H9 (cell line): ENCODE results near the gene TEX26. TPM values are rescaled to one million over a fixed set of nuclear protein-coding genes. Genes with fewer than 3 reads are reported as not detected.
A peak's percentile ranks its signal among the peaks of the same experiment; 100 is the strongest.

ENCODE experiments used
- DNase-seq: peaks from one replicate; pipeline ENCODE4 v3.0.0-alpha.2; 2017
- H2AFZ ChIP-seq: one replicate; pipeline ENCODE4 v1.6.1; 2013; ENCODE audit warnings: mild to moderate bottlenecking, low read length, control low read depth, moderate library complexity
- H2AK5ac ChIP-seq: 2 replicates; pipeline ENCODE4 v1.6.1; 2013; ENCODE audit warnings: low read length, control low read depth, mixed read lengths; ENCODE audit not compliant: insufficient read length
- H2BK120ac ChIP-seq: one replicate; pipeline ENCODE4 v1.6.1; 2013; ENCODE audit warnings: low read depth, mild to moderate bottlenecking, low read length, control low read depth, inconsistent platforms; ENCODE audit not compliant: poor library complexity, severe bottlenecking
- H2BK12ac ChIP-seq: 2 replicates; pipeline ENCODE4 v1.6.1; 2013; ENCODE audit warnings: low read length, control low read depth, mixed read lengths, low read depth; ENCODE audit not compliant: insufficient read length
- H2BK15ac ChIP-seq: 2 replicates; pipeline ENCODE4 v1.6.1; 2013; ENCODE audit warnings: low read depth, low read length, control low read depth
- H2BK20ac ChIP-seq: one replicate; pipeline ENCODE4 v1.6.1; 2013; ENCODE audit warnings: low read depth, mild to moderate bottlenecking, low read length, control low read depth, inconsistent platforms; ENCODE audit not compliant: poor library complexity, severe bottlenecking
- H2BK5ac ChIP-seq: 2 replicates; pipeline ENCODE4 v1.6.1; 2013; ENCODE audit warnings: low read length, control low read depth, mixed read lengths; ENCODE audit not compliant: insufficient read length
- H3K14ac ChIP-seq: 2 replicates; pipeline ENCODE4 v1.6.1; 2013; ENCODE audit warnings: low read length, control low read depth; ENCODE audit not compliant: insufficient read depth
- H3K18ac ChIP-seq: 2 replicates; pipeline ENCODE4 v1.6.1; 2013; ENCODE audit warnings: low read depth, mild to moderate bottlenecking, mixed read lengths, low read length, control low read depth; ENCODE audit not compliant: insufficient read length
- H3K23ac ChIP-seq: 2 replicates; pipeline ENCODE4 v1.6.1; 2013; ENCODE audit warnings: low read length, control low read depth, mixed read lengths, low read depth; ENCODE audit not compliant: insufficient read length
- H3K23me2 ChIP-seq: 2 replicates; pipeline ENCODE4 v1.6.1; 2013; ENCODE audit warnings: low read depth, mild to moderate bottlenecking, mixed read lengths, low read length, control low read depth; ENCODE audit not compliant: insufficient read length, poor library complexity, severe bottlenecking
- H3K27ac ChIP-seq: 2 replicates; pipeline ENCODE4 v1.5.1; 2013; ENCODE audit warnings: low read length, control low read depth, mixed read lengths, low read depth; ENCODE audit not compliant: insufficient read length
- H3K27me3 ChIP-seq: 2 replicates; pipeline ENCODE4 v1.6.1; 2013; ENCODE audit warnings: low read length, control low read depth, inconsistent platforms; ENCODE audit not compliant: insufficient read depth
- H3K4ac ChIP-seq: 2 replicates; pipeline ENCODE4 v1.6.1; 2013; ENCODE audit warnings: low read depth, mild to moderate bottlenecking, control low read depth, inconsistent platforms, low read length, moderate library complexity
- H3K4me1 ChIP-seq: 2 replicates; pipeline ENCODE4 v1.6.1; 2013; ENCODE audit warnings: low read length, control low read depth, inconsistent platforms; ENCODE audit not compliant: insufficient read depth
- H3K4me2 ChIP-seq: 2 replicates; pipeline ENCODE4 v1.6.1; 2013; ENCODE audit warnings: low read length, control low read depth, mixed read lengths; ENCODE audit not compliant: insufficient read length, insufficient read depth
- H3K56ac ChIP-seq: 2 replicates; pipeline ENCODE4 v1.6.1; 2013; ENCODE audit warnings: low read depth, mild to moderate bottlenecking, mixed read lengths, low read length, control low read depth; ENCODE audit not compliant: insufficient read length
- H3K79me1 ChIP-seq: 2 replicates; pipeline ENCODE4 v1.6.1; 2013; ENCODE audit warnings: low read depth, mild to moderate bottlenecking, moderate library complexity, low read length, control low read depth, inconsistent platforms; ENCODE audit not compliant: insufficient read depth, poor library complexity, severe bottlenecking
- H3K79me2 ChIP-seq: 2 replicates; pipeline ENCODE4 v1.6.1; 2013; ENCODE audit warnings: low read length, control low read depth, inconsistent platforms; ENCODE audit not compliant: insufficient read depth
- H3K9ac ChIP-seq: 2 replicates; pipeline ENCODE4 v1.6.1; 2013; ENCODE audit warnings: low read length, control low read depth, mixed read lengths; ENCODE audit not compliant: insufficient read length; ENCODE audit errors: extremely low read depth
- H3K9me3 ChIP-seq: one replicate; pipeline ENCODE4 v1.6.1; 2013; ENCODE audit warnings: low read depth, low read length, inconsistent platforms; ENCODE audit not compliant: control insufficient read depth
- H3T11ph ChIP-seq: one replicate; pipeline ENCODE4 v1.6.1; 2013; ENCODE audit warnings: mild to moderate bottlenecking, low read length, control low read depth, inconsistent platforms
- H4K20me1 ChIP-seq: one replicate; pipeline ENCODE4 v1.6.1; 2013; ENCODE audit not compliant: control insufficient read depth, insufficient read length, insufficient read depth
- H4K5ac ChIP-seq: 2 replicates; pipeline ENCODE4 v1.6.1; 2013; ENCODE audit warnings: low read depth, mild to moderate bottlenecking, mixed read lengths, low read length, control low read depth; ENCODE audit not compliant: insufficient read length
- H4K8ac ChIP-seq: replicated peaks from 2 replicates; pipeline ENCODE4 v1.6.1; 2013; ENCODE audit warnings: low read length, control low read depth, mixed read lengths, low read depth; ENCODE audit not compliant: insufficient read length
- H4K91ac ChIP-seq: 2 replicates; pipeline ENCODE4 v1.6.1; 2013; ENCODE audit warnings: low read depth, mild to moderate bottlenecking, moderate library complexity, mixed read lengths, low read length, control low read depth; ENCODE audit not compliant: insufficient read length
- H3K27ac Mint-ChIP-seq, 3 experiments: 2 replicates in 2 of 3; 3 replicates in 1 of 3; pipeline ENCODE4 v1.8.0; 2020 to 2021; ENCODE audit warnings: mixed read lengths in 3 of 3, mild to moderate bottlenecking in 1 of 3, moderate library complexity in 1 of 3
- H3K27me3 Mint-ChIP-seq: 2 replicates; pipeline ENCODE4 v1.8.0; 2021; ENCODE audit warnings: low read depth, mild to moderate bottlenecking, moderate library complexity, mixed read lengths
- H3K36me3 Mint-ChIP-seq, 3 experiments: 2 replicates in 2 of 3; 3 replicates in 1 of 3; pipeline ENCODE4 v1.8.0; 2020 to 2021; ENCODE audit warnings: low read depth in 3 of 3, mixed read lengths in 3 of 3; ENCODE audit not compliant: insufficient read depth in 1 of 3
- H3K4me1 Mint-ChIP-seq, 2 experiments: 2 replicates each; pipeline ENCODE4 v1.8.0; 2020; ENCODE audit warnings: mixed read lengths in 2 of 2
- H3K4me3 Mint-ChIP-seq, 2 experiments: 2 replicates in 1 of 2; 3 replicates in 1 of 2; pipeline ENCODE4 v1.8.0; 2020 to 2021; ENCODE audit warnings: mild to moderate bottlenecking in 2 of 2, mixed read lengths in 2 of 2, moderate library complexity in 1 of 2
- H3K9me3 Mint-ChIP-seq, 2 experiments: 2 replicates in 1 of 2; 3 replicates in 1 of 2; pipeline ENCODE4 v1.8.0; 2020; ENCODE audit warnings: mild to moderate bottlenecking in 2 of 2, mixed read lengths in 2 of 2, moderate library complexity in 1 of 2
- WGBS: extraction: QIAGEN DNeasy Blood & Tissue Kit; methylation state at CpG from one replicate; pipeline ENCODE4 v1.1.7; 2013; ENCODE audit warnings: missing lambda C conversion rate, low lambda C conversion rate, mixed read lengths; ENCODE audit not compliant: insufficient read length; ENCODE audit errors: extremely low coverage; 5-methylcytosine and 5-hydroxymethylcytosine counted together
- total RNA-seq: library from RNA; stranded (reverse); gene quantifications from 2 replicates; pipeline ENCODE4 v1.2.1, GENCODE V29; 2021
- TF ChIP-seq, protein P1 (sequence below): fragments of 200-600 bp; sonication (generic); conservative IDR thresholded peaks from 3 replicates; pipeline ENCODE4 v1.8.0; 2021; ENCODE audit warnings: antibody characterized with exemption, mild to moderate bottlenecking

The TEX26 gene
- total RNA-seq, 1 experiment from 2014 or later: not detected

GRCh38 chr13:30978981-30979956, 46.8 kb downstream of the TEX26 start:
- Histone ChIP-seq H3K9ac (no peak overlapping the region), H3K56ac (no peak overlapping the region), H2BK120ac (no peak overlapping the region), H3K79me2 (no peaks in the 10 kb centered on the region), H3K4me1 (peaks cover 3% of the 10 kb centered on the region; the same call in 1 of the 2 replicates), H3K9me3 (no peaks in the 10 kb centered on the region), H2BK15ac (no peak overlapping the region), H3K18ac (no peak overlapping the region), H3K23ac (no peak overlapping the region), H4K91ac (no peak overlapping the region), H3T11ph (no peak overlapping the region), H3K27ac (no peak overlapping the region), H4K20me1 (no peaks in the 10 kb centered on the region), H3K27me3 (no peaks in the 10 kb centered on the region), H3K23me2 (no peaks in the 10 kb centered on the region), H2AK5ac (no peak overlapping the region), H2BK5ac (no peak overlapping the region), H3K4ac (no peak overlapping the region), H4K8ac (no peak overlapping the region), H2BK20ac (no peak overlapping the region), H2BK12ac (no peak overlapping the region), H4K5ac (no peak overlapping the region), H2AFZ (no peak overlapping the region), H3K4me2 (no peak overlapping the region), H3K79me1 (no peaks in the 10 kb centered on the region), H3K14ac (peak overlapping the region; percentile 83)
- H3K4me1 Mint-ChIP-seq: peaks cover 18 to 20% of the 10 kb centered on the region in 2 experiments
- no peaks in the 10 kb centered on the region for H3K27me3 Mint-ChIP-seq
- H3K36me3 Mint-ChIP-seq: no peaks in the 10 kb centered on the region
- H3K9me3 Mint-ChIP-seq: no peaks in the 10 kb centered on the region
- no peak overlapping the region for H3K4me3 Mint-ChIP-seq
- TF ChIP-seq, protein P1, sequence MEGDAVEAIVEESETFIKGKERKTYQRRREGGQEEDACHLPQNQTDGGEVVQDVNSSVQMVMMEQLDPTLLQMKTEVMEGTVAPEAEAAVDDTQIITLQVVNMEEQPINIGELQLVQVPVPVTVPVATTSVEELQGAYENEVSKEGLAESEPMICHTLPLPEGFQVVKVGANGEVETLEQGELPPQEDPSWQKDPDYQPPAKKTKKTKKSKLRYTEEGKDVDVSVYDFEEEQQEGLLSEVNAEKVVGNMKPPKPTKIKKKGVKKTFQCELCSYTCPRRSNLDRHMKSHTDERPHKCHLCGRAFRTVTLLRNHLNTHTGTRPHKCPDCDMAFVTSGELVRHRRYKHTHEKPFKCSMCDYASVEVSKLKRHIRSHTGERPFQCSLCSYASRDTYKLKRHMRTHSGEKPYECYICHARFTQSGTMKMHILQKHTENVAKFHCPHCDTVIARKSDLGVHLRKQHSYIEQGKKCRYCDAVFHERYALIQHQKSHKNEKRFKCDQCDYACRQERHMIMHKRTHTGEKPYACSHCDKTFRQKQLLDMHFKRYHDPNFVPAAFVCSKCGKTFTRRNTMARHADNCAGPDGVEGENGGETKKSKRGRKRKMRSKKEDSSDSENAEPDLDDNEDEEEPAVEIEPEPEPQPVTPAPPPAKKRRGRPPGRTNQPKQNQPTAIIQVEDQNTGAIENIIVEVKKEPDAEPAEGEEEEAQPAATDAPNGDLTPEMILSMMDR: peak; percentile 97
- no peak overlapping the region for H3K27ac Mint-ChIP-seq
- peak; percentile 92 for DNase-seq
- WGBS: no CpG with 5 or more reads among the region's 15 CpGs
